GM23248 (cell line): ENCODE results near the gene TTC3.

Experiments used
- EZH2 ChIP-seq: fragments of 200-600 bp; sonication (generic); IDR thresholded peaks from 2 replicates; pipeline ENCODE4 v1.6.1; 2018; ENCODE audit warnings: antibody characterized with exemption, mild to moderate bottlenecking; ENCODE audit not compliant: insufficient read depth, poor library complexity, severe bottlenecking
- EZH2phosphoT487 ChIP-seq: fragments of 200-600 bp; sonication (generic); IDR thresholded peaks from 2 replicates; pipeline ENCODE4 v1.6.1; 2018; ENCODE audit warnings: antibody characterized with exemption, moderate library complexity, mild to moderate bottlenecking, low read depth; ENCODE audit not compliant: insufficient read depth

DNA sequence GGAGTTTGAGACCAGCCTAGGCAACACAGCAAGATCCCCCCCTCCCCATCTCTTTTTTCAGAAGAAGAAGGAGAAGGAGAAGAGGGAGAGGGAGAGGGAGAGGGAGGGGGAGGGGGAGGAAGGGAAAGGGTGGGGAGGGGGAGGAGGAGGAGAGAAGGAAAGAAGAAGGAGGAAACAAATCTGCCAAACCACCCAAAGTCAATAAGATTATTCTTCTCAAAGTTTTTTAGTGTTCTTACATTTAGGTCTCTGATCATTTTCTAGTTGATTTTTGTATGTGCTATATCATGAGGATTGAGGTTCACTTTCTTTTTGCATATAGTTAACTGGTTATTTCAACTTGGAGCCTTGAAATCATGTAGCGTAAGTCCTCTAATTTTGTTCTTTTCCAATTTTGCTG lies 137.7 kb downstream of the TTC3 start:
- no peak for TF ChIP-seq EZH2
- TF ChIP-seq EZH2phosphoT487: no peak
